GM19324 (cell line): ENCODE measurements around the gene PCYT1A.
"Not testable (repeated sequence)": the region's sequence is repeated elsewhere in the genome, so short reads cannot be mapped to it uniquely, and the experiment has no call there.

ENCODE experiments used
- ATAC-seq: cut with Tn5 transposase; IDR thresholded peaks from one replicate; pipeline ENCODE4 v1.9.1; 2021; ENCODE audit warnings: mild to moderate bottlenecking, moderate library complexity; ENCODE audit not compliant: unreplicated experiment, low FRiP score

Gene PCYT1A

GRCh38 chr3:196217307-196218154, 70.0 kb downstream of the PCYT1A start:
- no peak for ATAC-seq

GRCh38 chr3:196216681-196217211, 70.8 kb downstream of the PCYT1A start:
- no peak for ATAC-seq

DNA sequence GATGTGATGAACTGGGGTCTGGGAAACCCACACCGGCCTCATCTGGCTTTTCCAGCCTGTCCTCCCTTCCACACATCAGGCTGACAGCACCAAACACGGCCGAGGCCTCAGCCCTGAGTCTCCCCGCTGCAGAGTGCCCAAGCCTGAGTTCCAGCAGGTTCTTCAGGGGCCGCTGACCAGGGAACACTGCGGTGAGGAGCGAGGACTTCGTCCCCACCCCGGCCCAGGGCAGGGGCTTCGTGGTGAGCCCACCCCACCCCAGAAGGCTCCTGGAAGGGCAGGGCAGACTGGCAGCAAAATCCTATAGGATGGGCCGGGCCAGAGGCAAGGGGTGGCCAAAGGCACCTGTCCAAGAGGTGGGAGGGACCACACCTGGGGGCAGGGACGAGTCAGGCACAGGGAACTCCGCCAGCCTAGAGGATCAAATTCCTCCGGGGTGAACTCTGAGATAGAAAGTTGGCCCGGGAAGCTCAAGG, 71.4 kb downstream of the PCYT1A start, which contains the start of gene SLC51A:
TSS of gene SLC51A (plus strand) at position 446 of the 476 bp plus-strand sequence. CDS start 179 bp downstream, outside the sequence.
- no peak for ATAC-seq

DNA sequence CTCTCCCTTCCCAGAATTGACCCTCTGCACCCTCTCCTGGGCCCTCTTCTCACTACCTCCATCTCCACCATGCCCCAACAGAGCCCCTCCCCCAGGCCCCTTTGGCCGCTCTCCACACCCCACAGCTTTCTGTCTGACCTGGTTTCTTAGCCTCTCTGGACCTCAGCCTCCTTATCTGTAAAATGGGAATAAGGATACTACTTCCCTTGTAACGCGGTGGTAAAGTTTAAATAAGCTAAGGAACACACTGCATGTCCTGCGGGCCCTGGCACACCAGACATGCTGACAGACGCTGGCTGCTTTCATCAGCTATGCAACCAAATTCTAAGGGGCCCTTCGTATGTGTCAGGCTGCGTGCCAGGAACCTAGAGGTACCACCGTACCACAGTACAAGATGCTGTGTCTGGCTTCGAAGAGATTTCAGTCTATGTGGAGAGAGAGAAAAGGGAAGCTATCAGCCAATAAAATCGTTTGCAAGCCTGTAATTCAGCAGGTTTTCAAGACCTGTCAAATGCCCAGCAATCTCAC, 72.0 kb downstream of the PCYT1A start:
- no peak for ATAC-seq

GRCh38 chr3:196214783-196215441, 72.6 kb downstream of the PCYT1A start:
- ATAC-seq, result no peak

DNA sequence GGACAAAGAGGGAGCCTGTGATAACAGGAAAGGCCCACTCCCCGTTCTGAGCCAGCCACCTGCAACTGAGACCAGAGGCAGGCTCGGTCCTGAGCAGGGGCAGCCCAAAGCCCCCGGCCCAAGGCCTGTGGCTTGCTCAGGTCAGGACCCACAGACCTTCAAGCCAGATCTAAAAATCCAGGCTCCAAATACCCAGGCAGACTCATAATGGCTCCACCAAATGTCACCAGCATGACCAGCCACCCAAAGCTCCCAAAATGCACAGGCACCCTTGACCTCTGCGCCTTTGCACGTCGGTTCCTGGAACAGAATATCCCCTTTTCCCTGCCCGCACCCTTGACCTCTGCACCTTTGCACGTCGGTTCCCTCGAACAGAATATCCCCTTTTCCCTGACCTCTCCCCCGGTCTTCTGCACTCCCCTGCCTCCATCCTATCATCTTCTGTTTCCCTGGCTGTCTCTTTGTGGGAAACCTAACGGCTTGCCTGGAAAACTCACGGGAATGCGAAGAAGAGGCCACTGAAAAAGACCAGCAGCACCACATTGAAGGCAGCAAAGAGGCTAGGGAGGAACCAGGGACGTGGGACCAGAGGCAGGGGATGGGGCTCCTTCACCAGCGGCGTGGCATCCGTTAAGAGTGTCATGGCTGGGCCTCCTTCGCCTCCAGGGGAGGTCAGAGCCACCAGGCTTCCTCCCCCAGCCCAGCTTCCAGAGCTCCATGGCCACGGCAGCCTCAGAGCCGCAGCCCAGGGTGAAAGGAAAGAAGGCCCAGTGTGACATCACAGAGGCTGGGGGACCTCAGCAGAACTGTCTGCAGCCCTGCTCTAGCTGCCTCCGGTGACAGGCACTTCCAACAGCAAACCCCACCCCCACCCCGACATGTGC, 76.6 kb downstream of the PCYT1A start, which contains the start of gene ZDHHC19:
TSS of gene ZDHHC19 (minus strand) at position 728 of the 884 bp plus-strand sequence. CDS start at position 643, 85 bp downstream.
- no peak for ATAC-seq

DNA sequence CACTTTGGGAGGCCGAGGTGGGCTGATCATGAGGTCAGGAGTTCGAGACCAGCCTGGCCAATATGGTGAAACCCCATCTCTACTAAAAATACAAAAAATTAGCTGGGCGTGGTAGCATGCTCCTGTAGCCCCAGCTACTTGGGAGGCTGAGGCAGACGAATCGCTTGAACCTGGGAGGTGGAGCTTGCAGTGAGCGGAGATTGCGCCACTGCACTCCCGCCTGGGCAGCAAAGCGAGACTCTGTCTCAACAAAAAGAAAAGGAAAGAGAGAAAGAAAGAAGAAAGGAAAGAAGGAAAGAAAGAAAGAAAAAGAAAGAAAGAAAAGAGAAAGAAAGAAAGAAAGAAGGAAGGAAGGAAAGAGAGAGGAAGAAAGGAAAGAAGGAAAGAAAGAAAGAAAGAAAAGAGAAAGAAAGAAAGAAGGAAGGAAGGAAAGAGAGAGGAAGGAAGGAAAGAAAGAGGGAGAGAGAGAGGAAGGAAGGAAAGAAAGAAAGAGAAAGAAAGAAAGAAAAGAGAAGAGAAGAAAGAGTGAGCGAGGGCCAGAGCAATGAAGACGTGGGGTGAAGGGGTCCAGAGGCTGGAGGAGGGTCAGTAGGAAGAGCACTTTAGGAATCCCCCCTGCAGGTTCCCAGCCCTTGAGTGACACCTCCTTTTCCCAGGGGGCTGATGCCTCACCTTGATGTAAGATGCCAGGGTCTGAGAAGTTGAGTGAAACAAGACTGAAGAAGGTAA, 77.4 kb downstream of the PCYT1A start:
- ATAC-seq, result not testable (repeated sequence)

- no peak for ATAC-seq
Measured at GRCh38 chr3:196208942-196209695, 78.4 kb downstream of the PCYT1A start.

GRCh38 chr3:196207833-196208607, 79.5 kb downstream of the PCYT1A start:
- no peak for ATAC-seq

- ATAC-seq, result no peak
Measured at GRCh38 chr3:196207159-196207832, 80.2 kb downstream of the PCYT1A start.

DNA sequence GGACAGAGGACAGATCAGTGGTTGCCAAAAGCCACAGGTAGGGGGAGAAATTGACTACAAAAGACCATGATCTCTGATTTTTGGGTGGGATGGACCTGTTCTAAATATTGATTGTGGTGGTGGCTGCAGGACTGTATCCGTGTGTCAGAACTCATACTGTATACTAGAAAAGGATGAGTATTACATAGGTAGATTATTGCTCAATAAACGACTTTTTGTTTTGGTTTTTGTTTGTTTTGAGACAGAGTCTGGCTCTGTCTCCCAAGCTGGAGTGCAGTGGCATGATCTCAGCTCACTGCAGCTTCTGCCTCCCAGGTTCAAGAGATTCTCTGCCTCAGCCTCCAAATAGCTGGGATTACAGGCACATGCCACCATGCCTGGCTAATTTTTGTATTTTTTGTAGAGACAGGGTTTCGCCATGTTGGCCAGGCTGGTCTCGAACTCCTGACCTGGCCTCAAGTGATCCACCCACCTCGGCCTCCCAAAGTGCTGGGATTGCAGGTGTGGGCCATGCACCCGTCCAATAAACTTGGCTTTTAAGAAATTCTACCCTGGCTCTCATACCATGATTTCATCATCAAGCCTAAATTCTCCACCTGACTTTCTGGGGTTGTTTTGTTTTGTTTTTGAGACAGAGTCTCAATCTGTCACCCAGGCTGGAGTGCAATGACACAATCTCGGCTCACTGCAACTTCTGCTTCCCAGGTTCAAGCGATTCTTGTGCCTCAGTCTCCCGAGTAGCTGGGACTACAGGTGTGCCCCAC, 81.9 kb downstream of the PCYT1A start:
- not testable (repeated sequence) for ATAC-seq

DNA sequence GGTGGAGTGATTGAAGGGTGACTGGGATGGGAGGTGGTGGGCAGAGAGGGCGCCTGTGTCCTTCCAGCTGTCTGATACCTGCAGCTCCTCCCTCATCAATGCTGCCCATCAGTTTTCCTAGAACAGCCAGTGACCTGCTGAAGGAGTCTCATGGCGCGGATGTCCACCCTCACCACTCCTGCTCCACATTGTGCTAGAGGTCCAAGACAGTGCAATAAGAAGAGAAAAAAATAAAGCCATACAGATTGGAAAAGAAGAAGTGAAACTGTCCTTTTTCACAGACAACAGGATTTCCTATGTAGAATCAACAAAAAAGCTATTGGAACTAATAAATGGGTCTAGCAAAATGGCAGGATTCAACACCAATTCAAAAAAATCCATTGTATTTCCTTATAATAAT, 83.7 kb downstream of the PCYT1A start:
- ATAC-seq, result no peak

- ATAC-seq, result no peak
Measured at GRCh38 chr3:196202516-196202970, 85.0 kb downstream of the PCYT1A start.

GRCh38 chr3:196198771-196199753, 88.5 kb downstream of the PCYT1A start:
- no peak for ATAC-seq

GRCh38 chr3:196198081-196198675, 89.3 kb downstream of the PCYT1A start:
- ATAC-seq, result no peak
